ENCODE results near the gene REELD1. TPM values are rescaled to one million over a fixed set of nuclear protein-coding genes. Genes with fewer than 3 reads are reported as not detected.
A peak's percentile ranks its signal among the peaks of the same experiment; 100 is the strongest.

Gene REELD1
- total and polyA plus RNA-seq, 9 of the 15 experiments (the other 6 are each of a cell fraction or from before 2014, with no cell fraction given): not detected

DNA sequence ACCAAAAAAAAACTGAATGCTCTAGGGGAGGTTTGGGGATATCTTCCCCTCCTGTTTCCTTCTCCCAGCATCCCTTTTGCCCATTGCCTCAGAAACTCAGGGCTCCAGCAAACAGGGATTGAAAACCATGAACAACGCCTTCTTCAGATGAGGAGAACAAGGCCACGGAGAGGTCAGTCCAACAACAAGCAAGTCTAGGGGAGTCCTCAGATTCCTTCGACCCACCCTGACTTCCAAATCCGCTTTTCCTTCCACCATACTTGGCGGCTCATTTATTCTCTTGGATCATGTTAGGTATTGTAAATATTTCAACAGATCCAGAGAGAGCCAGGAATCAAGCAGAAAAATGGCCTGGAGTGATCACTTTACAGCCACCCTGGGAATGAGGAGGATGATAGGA is 21.9 kb downstream of the REELD1 start:
- H3K27me3 ChIP-seq (ENCODE audit: control insufficient read depth in 2 of 2, insufficient read depth in 2 of 2, low read length in 2 of 2): peaks cover 0 to 38% of the 10 kb centered on the region in 2 experiments; a peak in 3 of 5 replicates
- in situ Hi-C loops (cut with MboI): no loop called here
- H3K9me1 ChIP-seq (ENCODE audit: control insufficient read depth, insufficient read depth, low read length): no peaks in the 10 kb centered on the region
- H3K4me1 ChIP-seq (replicated peaks in 1 of 2; ENCODE audit: control insufficient read depth in 2 of 2, insufficient read depth in 2 of 2, low read length in 2 of 2): no peaks in the 10 kb centered on the region
- H3K27ac ChIP-seq (ENCODE audit: extremely low read depth, low read depth, low read length): no peak overlapping the region; the same call in 2 of the 3 replicates
- H3K4me2 ChIP-seq (ENCODE audit: insufficient read depth, low read length): no peak overlapping the region
- no peak overlapping the region for H2AFZ ChIP-seq (ENCODE audit: low read depth, low read length)
- no TSS peak for BruUV-seq (replicated peaks)
- H3K4me3 ChIP-seq: no peak overlapping the region
- H3K9ac ChIP-seq (ENCODE audit: insufficient read depth in 1 of 2, low read depth in 2 of 2, low read length in 2 of 2): no peak overlapping the region
- H3K36me3 ChIP-seq (ENCODE audit: control insufficient read depth, insufficient read depth, low read length): no peaks in the 10 kb centered on the region
- ATAC-seq (no peak), FAIRE-seq (no peak), DNase-seq (ENCODE audit: extremely low read depth in 1 of 4, low spot score in 3 of 4) (no peak)
- intact Hi-C loops (cut with micrococcal nuclease): no loop called here
- no peaks in the 10 kb centered on the region for H3K9me3 ChIP-seq (replicated peaks; ENCODE audit: control insufficient read depth, insufficient read depth, low read depth, low read length)
- no peaks in the 10 kb centered on the region for H4K20me1 ChIP-seq (replicated peaks; ENCODE audit: control insufficient read depth, insufficient read depth, low read length)
- ChIA-PET CTCF (ENCODE audit: low intra/inter-chr PET ratio) (no interaction called here), POLR2A (no interaction called here)
- 11% methylated on average over 5 of the region's 5 CpGs for WGBS (ENCODE audit: insufficient coverage, low coverage, missing lambda C conversion rate)
- no peaks in the 10 kb centered on the region for H3K79me2 ChIP-seq (ENCODE audit: control insufficient read depth, insufficient read depth, low read length)
- TF ChIP-seq CXXC5 (CRISPR knock-in tag; IDR thresholded peaks at IDR 0.05) (0 out of 2 replicates have a peak, but pooled peaks have one; percentile 2), PYGO2 (tag; IDR thresholded peaks at IDR 0.05) (no peak), POLR2AphosphoS2 (IDR thresholded peaks at IDR 0.05; ENCODE audit: low read length) (no peak), ZNF589 (CRISPR knock-in tag; IDR thresholded peaks at IDR 0.05; ENCODE audit: low read depth) (0 out of 2 replicates have a peak, but pooled peaks have one; percentile 0), SMARCA5 (IDR thresholded peaks at IDR 0.05) (no peak), BCOR (IDR thresholded peaks at IDR 0.05) (no peak), DMBX1 (CRISPR knock-in tag; IDR thresholded peaks at IDR 0.05; ENCODE audit: borderline replicate concordance) (no peak), KDM5B (IDR thresholded peaks at IDR 0.05; ENCODE audit: insufficient replicate concordance, low read depth, low read length) (no peak), WHSC1 (IDR thresholded peaks at IDR 0.05; ENCODE audit: low read length) (no peak), ZSCAN32 (CRISPR knock-in tag; IDR thresholded peaks at IDR 0.05) (no peak), SRSF1 (IDR thresholded peaks at IDR 0.05; ENCODE audit: low read depth, low read length) (no peak), SP2 (IDR thresholded peaks at IDR 0.05; ENCODE audit: extremely low read depth, low read depth, low read length, poor library complexity, severe bottlenecking) (no peak)
- TF ChIP-seq, protein P1, sequence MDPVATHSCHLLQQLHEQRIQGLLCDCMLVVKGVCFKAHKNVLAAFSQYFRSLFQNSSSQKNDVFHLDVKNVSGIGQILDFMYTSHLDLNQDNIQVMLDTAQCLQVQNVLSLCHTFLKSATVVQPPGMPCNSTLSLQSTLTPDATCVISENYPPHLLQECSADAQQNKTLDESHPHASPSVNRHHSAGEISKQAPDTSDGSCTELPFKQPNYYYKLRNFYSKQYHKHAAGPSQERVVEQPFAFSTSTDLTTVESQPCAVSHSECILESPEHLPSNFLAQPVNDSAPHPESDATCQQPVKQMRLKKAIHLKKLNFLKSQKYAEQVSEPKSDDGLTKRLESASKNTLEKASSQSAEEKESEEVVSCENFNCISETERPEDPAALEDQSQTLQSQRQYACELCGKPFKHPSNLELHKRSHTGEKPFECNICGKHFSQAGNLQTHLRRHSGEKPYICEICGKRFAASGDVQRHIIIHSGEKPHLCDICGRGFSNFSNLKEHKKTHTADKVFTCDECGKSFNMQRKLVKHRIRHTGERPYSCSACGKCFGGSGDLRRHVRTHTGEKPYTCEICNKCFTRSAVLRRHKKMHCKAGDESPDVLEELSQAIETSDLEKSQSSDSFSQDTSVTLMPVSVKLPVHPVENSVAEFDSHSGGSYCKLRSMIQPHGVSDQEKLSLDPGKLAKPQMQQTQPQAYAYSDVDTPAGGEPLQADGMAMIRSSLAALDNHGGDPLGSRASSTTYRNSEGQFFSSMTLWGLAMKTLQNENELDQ (CRISPR knock-in tag; IDR thresholded peaks at IDR 0.05; ENCODE audit: borderline replicate concordance): no peak
- TF ChIP-seq, protein P2, sequence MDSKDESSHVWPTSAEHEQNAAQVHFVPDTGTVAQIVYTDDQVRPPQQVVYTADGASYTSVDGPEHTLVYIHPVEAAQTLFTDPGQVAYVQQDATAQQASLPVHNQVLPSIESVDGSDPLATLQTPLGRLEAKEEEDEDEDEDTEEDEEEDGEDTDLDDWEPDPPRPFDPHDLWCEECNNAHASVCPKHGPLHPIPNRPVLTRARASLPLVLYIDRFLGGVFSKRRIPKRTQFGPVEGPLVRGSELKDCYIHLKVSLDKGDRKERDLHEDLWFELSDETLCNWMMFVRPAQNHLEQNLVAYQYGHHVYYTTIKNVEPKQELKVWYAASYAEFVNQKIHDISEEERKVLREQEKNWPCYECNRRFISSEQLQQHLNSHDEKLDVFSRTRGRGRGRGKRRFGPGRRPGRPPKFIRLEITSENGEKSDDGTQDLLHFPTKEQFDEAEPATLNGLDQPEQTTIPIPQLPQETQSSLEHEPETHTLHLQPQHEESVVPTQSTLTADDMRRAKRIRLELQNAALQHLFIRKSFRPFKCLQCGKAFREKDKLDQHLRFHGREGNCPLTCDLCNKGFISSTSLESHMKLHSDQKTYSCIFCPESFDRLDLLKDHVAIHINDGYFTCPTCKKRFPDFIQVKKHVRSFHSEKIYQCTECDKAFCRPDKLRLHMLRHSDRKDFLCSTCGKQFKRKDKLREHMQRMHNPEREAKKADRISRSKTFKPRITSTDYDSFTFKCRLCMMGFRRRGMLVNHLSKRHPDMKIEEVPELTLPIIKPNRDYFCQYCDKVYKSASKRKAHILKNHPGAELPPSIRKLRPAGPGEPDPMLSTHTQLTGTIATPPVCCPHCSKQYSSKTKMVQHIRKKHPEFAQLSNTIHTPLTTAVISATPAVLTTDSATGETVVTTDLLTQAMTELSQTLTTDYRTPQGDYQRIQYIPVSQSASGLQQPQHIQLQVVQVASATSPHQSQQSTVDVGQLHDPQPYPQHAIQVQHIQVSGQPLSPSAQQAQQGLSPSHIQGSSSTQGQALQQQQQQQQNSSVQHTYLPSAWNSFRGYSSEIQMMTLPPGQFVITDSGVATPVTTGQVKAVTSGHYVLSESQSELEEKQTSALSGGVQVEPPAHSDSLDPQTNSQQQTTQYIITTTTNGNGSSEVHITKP (IDR thresholded peaks at IDR 0.05; ENCODE audit: partially characterized antibody): peak; percentile 70
- TF ChIP-seq, protein P3, sequence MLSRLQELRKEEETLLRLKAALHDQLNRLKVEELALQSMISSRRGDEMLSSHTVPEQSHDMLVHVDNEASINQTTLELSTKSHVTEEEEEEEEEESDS (CRISPR knock-in tag; IDR thresholded peaks at IDR 0.05): no peak
- TF ChIP-seq, protein P4, sequence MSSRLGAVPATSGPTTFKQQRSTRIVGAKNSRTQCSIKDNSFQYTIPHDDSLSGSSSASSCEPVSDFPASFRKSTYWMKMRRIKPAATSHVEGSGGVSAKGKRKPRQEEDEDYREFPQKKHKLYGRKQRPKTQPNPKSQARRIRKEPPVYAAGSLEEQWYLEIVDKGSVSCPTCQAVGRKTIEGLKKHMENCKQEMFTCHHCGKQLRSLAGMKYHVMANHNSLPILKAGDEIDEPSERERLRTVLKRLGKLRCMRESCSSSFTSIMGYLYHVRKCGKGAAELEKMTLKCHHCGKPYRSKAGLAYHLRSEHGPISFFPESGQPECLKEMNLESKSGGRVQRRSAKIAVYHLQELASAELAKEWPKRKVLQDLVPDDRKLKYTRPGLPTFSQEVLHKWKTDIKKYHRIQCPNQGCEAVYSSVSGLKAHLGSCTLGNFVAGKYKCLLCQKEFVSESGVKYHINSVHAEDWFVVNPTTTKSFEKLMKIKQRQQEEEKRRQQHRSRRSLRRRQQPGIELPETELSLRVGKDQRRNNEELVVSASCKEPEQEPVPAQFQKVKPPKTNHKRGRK (tag; IDR thresholded peaks at IDR 0.05): no peak

Measured in K562 (cell line).